ENCODE results near the gene ARHGAP8. TPM values are rescaled to one million over a fixed set of nuclear protein-coding genes. Genes with fewer than 3 reads are reported as not detected.

Gene ARHGAP8
- total RNA-seq, 2 donors from 2014 or later: 0.32 to 0.89 TPM

DNA sequence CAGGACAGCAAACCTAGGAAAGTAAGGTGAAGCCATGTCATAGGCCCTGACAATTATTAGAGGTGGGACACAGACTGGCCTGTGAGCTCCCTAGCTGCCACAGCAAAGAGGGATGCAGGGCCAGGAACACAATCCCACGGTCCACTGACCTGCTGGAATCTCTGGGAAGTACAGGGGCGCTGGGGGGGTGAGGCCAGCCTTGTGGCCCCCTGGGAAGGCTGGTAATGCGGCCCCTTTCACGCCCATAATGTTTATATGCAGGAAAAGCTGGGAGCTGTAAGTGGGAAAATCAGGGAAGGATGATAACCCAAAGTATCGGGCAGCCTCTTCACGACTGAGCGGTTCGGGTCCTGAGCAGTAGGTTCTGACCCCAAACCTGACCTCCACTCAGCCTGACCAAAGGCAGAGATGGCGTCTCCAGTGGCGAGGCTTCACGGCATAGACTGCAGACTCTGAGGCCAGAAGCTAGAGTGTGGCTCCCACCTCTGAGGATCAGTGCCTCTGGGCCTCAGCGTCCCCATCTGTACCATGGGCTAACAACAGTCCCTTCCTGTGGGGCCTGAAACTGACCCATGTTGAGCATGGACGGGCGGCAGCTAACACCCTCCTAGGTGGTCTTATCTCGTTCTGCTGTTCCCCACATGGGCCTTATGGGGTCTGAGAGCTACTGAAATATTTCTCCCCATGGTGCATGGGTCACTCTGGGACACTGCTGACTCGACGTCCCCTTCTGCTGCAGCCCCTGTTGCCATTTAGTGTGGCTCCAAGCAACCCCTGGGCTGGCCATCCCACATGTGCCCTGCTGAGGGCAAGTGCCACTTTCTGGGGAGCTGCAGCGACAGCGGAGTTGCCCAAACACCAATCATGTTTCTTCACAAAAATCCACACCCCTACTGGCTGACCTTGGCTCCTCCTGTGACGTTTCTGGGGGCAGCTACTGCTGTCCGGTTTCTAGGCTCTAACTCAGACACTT is 155.7 kb downstream of the ARHGAP8 start:
- DNase-seq: no peak
- no peak for ATAC-seq
- intact Hi-C loops (cut with DNase I): no loop called here

- no peak for DNase-seq
- no peak for ATAC-seq
- intact Hi-C loops (cut with DNase I): no loop called here
Observed at GRCh38 chr22:44909241-44909640, 156.9 kb downstream of the ARHGAP8 start.

Other genes starting within 250 kb of the ARHGAP8 start
- 10 to 100 TPM; 15.3 to 19.1 TPM for gene PRR5, start 50.4 kb upstream of the ARHGAP8 start, total RNA-seq